ENCODE measurements around the gene ODC1.
"Not testable (repeated sequence)": the region's sequence is repeated elsewhere in the genome, so short reads cannot be mapped to it uniquely, and the experiment has no call there.

ODC1 gene

DNA sequence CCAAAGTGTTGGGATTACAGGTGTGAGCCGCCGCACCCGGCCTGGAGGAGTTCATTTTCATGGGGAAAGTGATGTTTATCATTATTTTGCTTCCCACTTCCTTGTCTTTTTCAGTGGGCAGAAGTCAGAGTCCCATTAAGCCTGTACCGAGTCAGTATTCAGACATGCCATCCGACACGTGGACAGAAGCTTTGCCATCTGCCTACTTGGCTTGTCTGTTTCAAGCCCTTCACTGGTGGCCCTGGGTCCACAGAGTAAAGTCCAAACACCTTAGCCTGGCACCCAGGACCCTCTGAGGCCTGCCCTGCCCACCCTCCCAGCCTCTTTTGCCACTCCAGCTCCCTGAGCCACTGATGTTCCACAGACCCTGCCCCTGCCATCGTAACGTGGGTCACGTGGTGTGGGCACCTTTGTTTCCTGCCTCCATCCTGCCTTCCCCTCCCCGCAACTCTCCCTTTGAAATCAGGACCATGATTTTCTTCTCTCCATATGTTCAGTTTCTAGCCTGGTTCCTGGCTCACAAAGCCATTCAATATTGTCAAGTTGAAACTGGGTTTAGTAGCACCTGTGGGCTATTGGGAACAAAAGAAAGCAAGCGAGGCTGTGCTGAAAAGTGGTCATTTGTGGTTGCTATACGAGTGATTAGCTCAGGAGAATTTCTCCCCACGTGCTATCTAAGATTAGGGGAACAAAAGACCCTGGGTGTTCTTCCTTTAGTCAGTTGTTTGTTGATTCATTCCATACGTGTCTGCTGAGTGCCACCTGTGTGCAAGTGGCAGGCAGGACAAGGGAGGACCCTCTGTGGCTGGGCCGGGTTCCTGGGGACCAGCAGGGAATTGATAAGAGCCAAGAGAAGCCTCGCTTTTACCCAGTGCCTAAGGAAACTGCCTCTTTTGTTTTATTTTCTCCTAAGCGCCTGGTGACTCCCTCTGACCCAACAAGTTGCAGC, 5.1 kb upstream of the ODC1 start:
- DNase-seq (ENCODE audit: low spot score) = no peak

- no peak for DNase-seq (ENCODE audit: low spot score)
Observed at GRCh38 chr2:10452312-10452711, 4.2 kb upstream of the ODC1 start.

- DNase-seq (ENCODE audit: low spot score) = no peak
Observed at GRCh38 chr2:10451819-10452218, 3.7 kb upstream of the ODC1 start.

GRCh38 chr2:10449838-10450691, 1.9 kb upstream of the ODC1 start:
- no peak for DNase-seq (ENCODE audit: low spot score)

- DNase-seq (ENCODE audit: low spot score) = no peak
Observed at GRCh38 chr2:10449486-10449831, 1.3 kb upstream of the ODC1 start.

DNA sequence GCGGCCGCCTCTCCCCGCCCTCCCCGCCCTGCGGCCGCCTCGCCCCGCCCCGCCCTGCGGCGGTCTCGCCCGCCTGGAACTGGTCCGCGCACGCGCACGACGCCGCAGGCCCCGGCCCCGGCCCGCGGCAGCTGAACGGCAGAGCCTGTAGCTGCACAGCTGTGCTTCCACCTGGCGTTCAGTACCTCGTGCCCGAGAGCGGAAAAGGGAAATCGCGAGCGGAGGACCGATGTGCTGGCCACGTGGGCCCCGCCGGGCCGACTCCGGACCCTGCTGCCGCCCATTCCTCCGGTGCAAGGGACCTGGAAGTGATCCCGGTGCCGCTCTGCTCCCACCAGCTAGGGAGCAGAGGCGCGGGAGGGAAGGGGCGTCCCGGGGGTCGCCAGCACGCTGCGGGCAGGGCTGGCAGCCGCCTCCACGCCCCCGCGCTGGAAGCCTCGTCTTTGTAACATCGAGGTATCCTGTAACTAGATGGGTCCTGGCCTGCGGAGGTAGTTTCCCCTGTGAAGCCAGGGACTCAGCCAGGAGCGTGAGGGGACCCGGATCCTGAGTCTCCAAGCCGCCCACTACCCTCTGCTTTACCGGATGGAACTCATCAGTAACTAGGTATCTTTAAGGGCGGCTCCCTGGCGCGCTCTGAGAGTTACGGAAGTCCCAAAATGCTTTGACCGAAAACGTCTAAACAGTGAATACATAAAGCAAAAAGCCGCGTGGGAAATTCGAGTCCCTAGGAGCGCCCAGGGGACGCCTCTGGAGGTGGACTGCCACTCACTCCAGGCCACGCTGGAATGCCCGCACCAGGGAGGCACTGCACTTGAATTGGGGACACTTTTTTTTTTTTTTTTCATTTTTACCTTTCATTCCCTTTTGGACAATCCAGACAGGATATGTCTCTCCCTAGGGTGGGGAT, 704 bp upstream of the ODC1 start:
- peak; percentile 95 for DNase-seq (ENCODE audit: low spot score)

GRCh38 chr2:10447300-10447894, 730 bp downstream of the ODC1 start:
- no peak for DNase-seq (ENCODE audit: low spot score)

- DNase-seq (ENCODE audit: low spot score) = no peak
Observed at GRCh38 chr2:10446631-10447030, 1.5 kb downstream of the ODC1 start.

- DNase-seq (ENCODE audit: low spot score) = no peak
Observed at GRCh38 chr2:10444463-10444862, 3.7 kb downstream of the ODC1 start.

DNA sequence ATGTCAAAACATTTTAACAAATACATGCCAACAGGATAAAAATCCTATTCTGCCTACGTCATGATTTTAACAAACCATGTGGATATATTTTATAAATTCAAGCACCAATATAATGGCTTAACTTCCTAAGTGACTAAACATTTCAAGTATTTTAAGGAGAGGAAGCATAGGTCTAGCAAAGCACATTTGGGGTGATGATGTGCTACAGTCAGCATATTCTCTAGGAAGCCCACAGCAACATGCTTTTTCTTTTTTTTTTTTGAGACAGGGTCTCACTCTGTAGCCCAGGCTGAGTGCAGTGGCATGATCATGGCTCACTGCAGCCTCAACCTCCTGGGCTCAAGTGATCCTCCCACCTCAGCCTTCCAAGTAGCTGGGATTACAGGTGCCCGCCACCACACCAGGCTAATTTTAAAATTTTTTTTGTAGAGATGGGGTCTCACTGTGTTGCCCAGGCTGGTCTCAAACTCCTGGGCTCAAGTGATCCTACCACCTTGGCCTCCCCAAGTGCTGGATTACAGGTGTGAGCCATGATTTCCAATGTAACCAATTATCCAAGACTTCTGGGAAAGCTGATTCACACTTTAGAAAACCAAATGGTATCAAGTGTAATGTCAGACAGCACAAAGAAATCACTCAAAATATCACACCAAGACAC, 5.5 kb downstream of the ODC1 start:
- DNase-seq (ENCODE audit: low spot score) = not testable (repeated sequence)

DNA sequence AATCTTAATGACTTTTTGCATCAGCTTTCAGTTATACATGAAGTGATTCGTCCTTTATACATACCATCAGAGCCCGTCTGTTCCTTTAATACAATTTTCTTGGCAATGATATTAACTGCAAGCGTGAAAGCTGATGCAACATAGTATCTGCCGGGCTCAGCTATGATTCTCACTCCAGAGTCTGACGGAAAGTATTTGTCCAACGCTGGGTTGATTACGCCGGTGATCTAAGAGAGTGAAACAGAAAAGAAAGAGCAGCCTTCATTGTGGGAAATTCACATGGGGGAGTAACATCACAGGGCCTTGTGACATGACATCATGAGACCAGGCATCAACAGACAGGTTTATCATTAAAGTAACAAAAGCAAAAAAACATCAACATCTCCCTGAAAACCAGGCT, 6.2 kb downstream of the ODC1 start:
- DNase-seq (ENCODE audit: low spot score) = no peak

GRCh38 chr2:10440736-10441135, 7.4 kb downstream of the ODC1 start:
- DNase-seq (ENCODE audit: low spot score) = no peak

- DNase-seq (ENCODE audit: low spot score) = no peak
Observed at GRCh38 chr2:10439971-10440370, 8.2 kb downstream of the ODC1 start.

GRCh38 chr2:10439185-10439879, 8.8 kb downstream of the ODC1 start:
- DNase-seq (ENCODE audit: low spot score) = no peak

GRCh38 chr2:10438688-10439087, 9.4 kb downstream of the ODC1 start:
- DNase-seq (ENCODE audit: low spot score) = no peak

- no peak for DNase-seq (ENCODE audit: low spot score)
Observed at GRCh38 chr2:10437806-10438205, 10.3 kb downstream of the ODC1 start.

DNA sequence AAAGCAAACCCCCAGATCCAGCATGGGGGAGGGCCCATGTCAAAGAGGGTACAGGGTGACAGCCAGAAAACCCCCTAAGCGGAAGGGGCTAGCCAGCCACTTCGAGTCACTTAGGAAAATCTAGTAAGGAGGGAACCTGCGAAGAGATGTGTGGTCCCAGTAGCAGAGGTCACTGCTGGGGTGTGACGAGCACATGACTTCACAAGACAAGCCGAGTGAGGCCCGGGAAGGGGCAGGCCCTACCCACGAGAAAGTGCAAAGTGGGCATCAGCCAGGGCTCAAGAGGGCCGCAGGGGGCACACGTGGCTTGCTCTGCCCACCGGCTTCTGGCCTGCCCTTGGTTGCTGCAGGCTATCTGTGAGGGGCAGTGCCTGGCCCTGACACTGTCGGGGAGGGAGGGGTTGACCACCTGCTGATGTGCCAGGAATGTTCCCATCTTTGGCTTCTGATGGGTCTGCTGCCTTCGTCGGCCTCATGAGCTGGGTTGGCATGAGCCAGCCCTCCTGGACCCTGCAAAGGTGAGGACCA, 11.5 kb downstream of the ODC1 start:
- no peak for DNase-seq (ENCODE audit: low spot score)

GRCh38 chr2:10435820-10436204, 12.3 kb downstream of the ODC1 start:
- DNase-seq (ENCODE audit: low spot score) = no peak

DNA sequence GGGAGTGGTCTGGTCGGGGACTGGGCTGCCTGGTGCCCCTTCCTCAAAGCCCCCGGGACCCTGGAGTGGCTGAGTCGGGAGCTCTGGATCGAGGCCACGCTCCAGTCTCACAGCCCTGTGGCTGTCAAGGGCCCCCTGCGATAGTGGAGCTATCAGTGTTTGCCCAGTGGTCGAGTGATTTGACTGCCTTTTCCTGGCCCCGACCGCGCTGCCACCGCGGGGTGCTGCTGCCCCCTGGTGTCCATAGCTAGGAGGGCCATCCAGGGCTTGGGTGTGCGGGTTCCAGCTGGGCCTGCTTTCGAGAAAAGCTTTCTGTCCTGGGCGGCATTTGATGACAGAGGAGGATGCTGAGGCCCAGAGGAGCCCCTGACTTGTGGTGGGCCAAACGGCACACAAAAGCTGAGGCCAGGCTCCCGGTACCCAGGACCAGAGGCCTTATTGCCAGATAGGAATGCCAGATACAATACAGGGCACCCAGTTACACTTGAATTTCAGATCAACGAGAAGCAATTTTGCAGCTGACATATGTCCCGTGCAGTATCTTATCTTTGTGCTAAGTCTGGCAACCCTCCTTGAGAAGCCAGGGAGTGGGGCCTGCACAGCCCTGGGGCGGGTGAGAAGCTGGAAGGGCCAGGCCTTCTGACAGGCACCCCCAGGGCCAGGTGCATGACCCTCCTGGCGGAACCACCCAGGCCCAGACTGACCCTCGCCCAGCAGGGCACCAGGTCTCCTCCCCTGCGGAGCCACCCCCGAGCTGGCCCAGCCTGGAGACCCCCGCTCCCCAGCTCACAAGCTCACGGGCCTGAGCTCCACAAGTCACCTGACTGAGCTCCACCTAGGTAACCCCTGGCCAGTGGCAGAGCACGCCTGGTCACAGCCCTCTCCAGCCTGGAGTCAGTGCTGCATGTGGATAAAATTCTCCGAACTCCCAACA, 13.0 kb downstream of the ODC1 start:
- DNase-seq (ENCODE audit: low spot score) = peak; percentile 91
